KMS-11 (cell line): ENCODE data around the gene ITGA1.
"Not testable (repeated sequence)": the region's sequence is repeated elsewhere in the genome, so short reads cannot be mapped to it uniquely, and the experiment has no call there.

ENCODE experiments used
- H2AFZ ChIP-seq: fragments of 200-600 bp; sonication (generic); 2 replicates; pipeline ENCODE4 v1.6.1; 2016; ENCODE audit warnings: antibody characterized with exemption, mixed run types, low read depth
- H3K27ac ChIP-seq: fragments of 200-600 bp; sonication (generic); 2 replicates; pipeline ENCODE4 v1.6.1; 2016; ENCODE audit warnings: mild to moderate bottlenecking, mixed run types
- H3K27me3 ChIP-seq: fragments of 200-600 bp; sonication (generic); 2 replicates; pipeline ENCODE4 v1.6.1; 2017; ENCODE audit warnings: mild to moderate bottlenecking, low read depth, mixed run types, moderate library complexity; ENCODE audit not compliant: insufficient read depth
- H3K36me3 ChIP-seq: fragments of 200-600 bp; sonication (generic); 2 replicates; pipeline ENCODE4 v1.6.1; 2017; ENCODE audit warnings: mild to moderate bottlenecking, mixed run types; ENCODE audit not compliant: insufficient read depth
- H3K4me1 ChIP-seq: fragments of 200-600 bp; sonication (generic); 2 replicates; pipeline ENCODE4 v1.6.1; 2016; ENCODE audit warnings: mild to moderate bottlenecking, low read depth, mixed run types; ENCODE audit not compliant: poor library complexity, severe bottlenecking
- H3K4me2 ChIP-seq: fragments of 200-600 bp; sonication (generic); 2 replicates; pipeline ENCODE4 v1.7.0; 2016; ENCODE audit warnings: mild to moderate bottlenecking, mixed run types
- H3K4me3 ChIP-seq: fragments of 200-600 bp; sonication (generic); IDR thresholded peaks from 2 replicates; pipeline ENCODE4 v1.6.1; 2017; ENCODE audit warnings: low read depth, low read length, mixed read lengths; ENCODE audit not compliant: insufficient read depth
- H3K79me2 ChIP-seq: fragments of 200-600 bp; sonication (generic); 2 replicates; pipeline ENCODE4 v1.6.1; 2016; ENCODE audit warnings: low read depth, mixed run types; ENCODE audit not compliant: insufficient read depth
- H3K9ac ChIP-seq: fragments of 200-600 bp; sonication (generic); 2 replicates; pipeline ENCODE4 v1.6.1; 2016; ENCODE audit warnings: mild to moderate bottlenecking, mixed run types
- H4K20me1 ChIP-seq: fragments of 200-600 bp; sonication (generic); 2 replicates; pipeline ENCODE4 v1.6.1; 2016; ENCODE audit warnings: mild to moderate bottlenecking, mixed run types; ENCODE audit not compliant: insufficient read depth
- CTCF ChIP-seq: fragments of 200-600 bp; sonication (generic); conservative IDR thresholded peaks from 2 replicates; pipeline ENCODE4 v1.6.1; 2017; ENCODE audit warnings: low read depth, mild to moderate bottlenecking, antibody characterized with exemption, low read length, moderate library complexity, mixed read lengths

Gene ITGA1

GRCh38 chr5:52863715-52864290 lies 76.1 kb downstream of the ITGA1 start:
- H3K36me3 ChIP-seq = no peaks in the 10 kb centered on the region
- no peaks in the 10 kb centered on the region for H3K27me3 ChIP-seq
- H3K9ac ChIP-seq = no peak overlapping the region
- no peak overlapping the region for H3K4me2 ChIP-seq
- no peak overlapping the region for H2AFZ ChIP-seq
- no peaks in the 10 kb centered on the region for H4K20me1 ChIP-seq
- TF ChIP-seq CTCF = no peak
- no peaks in the 10 kb centered on the region for H3K4me1 ChIP-seq
- no peak overlapping the region for H3K4me3 ChIP-seq
- H3K79me2 ChIP-seq = no peaks in the 10 kb centered on the region
- no peak overlapping the region for H3K27ac ChIP-seq

- Histone ChIP-seq H3K4me1 (no peaks in the 10 kb centered on the region), H2AFZ (no peak overlapping the region), H3K27me3 (no peaks in the 10 kb centered on the region), H3K4me2 (no peak overlapping the region), H3K36me3 (no peaks in the 10 kb centered on the region), H3K9ac (no peak overlapping the region), H3K27ac (no peak overlapping the region), H3K79me2 (no peaks in the 10 kb centered on the region), H3K4me3 (no peak overlapping the region), H4K20me1 (no peaks in the 10 kb centered on the region)
- TF ChIP-seq CTCF = no peak
These were observed 76.7 kb downstream of the ITGA1 start for GRCh38 chr5:52864371-52864770.

DNA sequence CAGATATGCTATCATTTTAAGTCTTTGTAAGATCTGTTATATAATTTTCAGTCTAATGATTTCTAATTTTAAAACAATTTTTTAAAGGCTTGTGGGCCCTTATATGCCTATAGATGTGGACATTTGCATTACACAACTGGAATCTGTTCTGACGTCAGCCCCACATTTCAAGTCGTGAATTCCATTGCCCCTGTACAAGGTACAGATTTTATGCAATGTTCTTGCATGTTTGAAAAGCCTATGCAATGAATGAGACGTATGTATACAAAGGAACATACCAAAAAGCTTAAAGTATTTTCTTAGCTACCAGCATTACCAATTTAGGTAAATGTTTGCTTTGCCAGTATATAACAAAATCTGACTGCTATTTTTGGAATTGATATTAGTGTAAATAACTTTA lies 77.2 kb downstream of the ITGA1 start:
- no peaks in the 10 kb centered on the region for H3K27me3 ChIP-seq
- H3K79me2 ChIP-seq = no peaks in the 10 kb centered on the region
- H2AFZ ChIP-seq = no peak overlapping the region
- no peak for TF ChIP-seq CTCF
- no peak overlapping the region for H3K27ac ChIP-seq
- no peaks in the 10 kb centered on the region for H3K36me3 ChIP-seq
- no peak overlapping the region for H3K4me2 ChIP-seq
- no peaks in the 10 kb centered on the region for H3K4me1 ChIP-seq
- no peak overlapping the region for H3K4me3 ChIP-seq
- H3K9ac ChIP-seq = no peak overlapping the region
- H4K20me1 ChIP-seq = no peaks in the 10 kb centered on the region

DNA sequence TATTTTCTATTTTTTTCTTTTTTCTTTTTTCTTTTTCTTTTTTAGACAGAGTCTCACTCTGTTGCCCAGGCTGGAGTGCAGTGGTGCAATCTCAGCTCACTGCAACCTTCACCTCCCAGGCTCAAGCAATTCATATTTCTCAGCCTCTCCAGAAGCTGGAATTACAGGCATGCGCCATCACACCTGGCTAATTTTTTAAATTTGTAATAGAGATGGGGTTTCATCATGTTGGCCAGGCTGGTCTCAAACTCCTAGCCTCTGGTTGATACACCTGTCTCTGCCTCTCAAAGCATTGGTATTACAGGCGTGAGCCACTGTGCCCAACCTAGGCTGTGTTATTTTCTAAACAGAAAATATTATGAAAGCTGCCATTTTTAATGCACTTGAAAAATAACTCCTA lies 78.3 kb downstream of the ITGA1 start:
- not testable (repeated sequence) for H3K27me3 ChIP-seq, H3K79me2 ChIP-seq, H3K4me2 ChIP-seq, H3K4me1 ChIP-seq, H3K4me3 ChIP-seq, H3K27ac ChIP-seq, H3K9ac ChIP-seq, H2AFZ ChIP-seq, H3K36me3 ChIP-seq, H4K20me1 ChIP-seq

GRCh38 chr5:52867809-52868208 lies 80.1 kb downstream of the ITGA1 start:
- H3K4me1 ChIP-seq = no peaks in the 10 kb centered on the region
- H3K9ac ChIP-seq = no peak overlapping the region
- no peaks in the 10 kb centered on the region for H3K27me3 ChIP-seq
- no peak overlapping the region for H2AFZ ChIP-seq
- no peak for TF ChIP-seq CTCF
- H3K27ac ChIP-seq = no peak overlapping the region
- no peak overlapping the region for H3K4me3 ChIP-seq
- no peaks in the 10 kb centered on the region for H4K20me1 ChIP-seq
- no peaks in the 10 kb centered on the region for H3K36me3 ChIP-seq
- H3K79me2 ChIP-seq = no peaks in the 10 kb centered on the region
- H3K4me2 ChIP-seq = no peak overlapping the region
